Fibroblast of lung (primary cell): Measurements from ENCODE around the gene C1orf198. TPM values are rescaled to one million over a fixed set of nuclear protein-coding genes. Genes with fewer than 3 reads are reported as not detected.

Source experiments
- DNase-seq, 2 donors: peaks; one replicate each; pipeline versions ENCODE4 v3.0.0 to v3.0.0-alpha.2; 2010; ENCODE audit warnings: low read depth in 2 of 2
- H2AFZ ChIP-seq: 2 replicates; pipeline ENCODE4 v1.5.1; 2012; ENCODE audit warnings: low read length, control low read depth, inconsistent platforms
- H3K27ac ChIP-seq: 2 replicates; pipeline ENCODE4 v1.5.1; 2011; ENCODE audit warnings: low read length, control low read depth; ENCODE audit not compliant: insufficient read depth
- H3K27me3 ChIP-seq: 2 replicates; pipeline ENCODE4 v1.5.1; 2011; ENCODE audit warnings: mild to moderate bottlenecking, low read length; ENCODE audit not compliant: control insufficient read depth, insufficient read depth
- H3K36me3 ChIP-seq: 2 replicates; pipeline ENCODE4 v1.5.1; 2011; ENCODE audit warnings: low read length; ENCODE audit not compliant: control insufficient read depth, insufficient read depth
- H3K4me1 ChIP-seq: 2 replicates; pipeline ENCODE4 v1.5.1; 2011; ENCODE audit warnings: low read length; ENCODE audit not compliant: control insufficient read depth, insufficient read depth; ENCODE audit errors: extremely low read depth
- H3K4me2 ChIP-seq: 2 replicates; pipeline ENCODE4 v1.5.1; 2011; ENCODE audit warnings: low read length, control low read depth; ENCODE audit not compliant: insufficient read depth; ENCODE audit errors: extremely low read depth
- H3K4me3 ChIP-seq, 4 experiments: fragments of 200-600 bp in 1 of 4; sonication (generic) in 1 of 4; replicated peaks in 1 of 4; 2 replicates each; pipeline ENCODE4 v1.5.1; 2011 to 2016; ENCODE audit warnings: low read length in 4 of 4, low read depth in 3 of 4, mild to moderate bottlenecking in 3 of 4, control low read depth in 2 of 4, inconsistent platforms in 1 of 4, mixed read lengths in 1 of 4; ENCODE audit not compliant: insufficient read depth in 1 of 4; ENCODE audit errors: control extremely low read depth in 1 of 4
- H3K79me2 ChIP-seq: 2 replicates; pipeline ENCODE4 v1.5.1; 2012; ENCODE audit warnings: mild to moderate bottlenecking, low read length, inconsistent platforms; ENCODE audit not compliant: control insufficient read depth, insufficient read depth
- H3K9ac ChIP-seq: 2 replicates; pipeline ENCODE4 v1.5.1; 2011; ENCODE audit warnings: mild to moderate bottlenecking, low read length, control low read depth; ENCODE audit not compliant: insufficient read depth
- H3K9me3 ChIP-seq: 2 replicates; pipeline ENCODE4 v1.5.1; 2012; ENCODE audit warnings: low read depth, low read length; ENCODE audit not compliant: control insufficient read depth, insufficient read depth
- H4K20me1 ChIP-seq: 2 replicates; pipeline ENCODE4 v1.5.1; 2011; ENCODE audit warnings: low read length; ENCODE audit not compliant: control insufficient read depth, insufficient read depth; ENCODE audit errors: extremely low read depth
- CTCF ChIP-seq, 2 donors: IDR thresholded peaks in 1 of 2; conservative IDR thresholded peaks in 1 of 2; 1 replicate in 1 of 2; 2 replicates in 1 of 2; pipeline ENCODE4 v1.5.1; 2011 to 2012; ENCODE audit warnings: low read length in 2 of 2, control low read depth in 1 of 2, inconsistent platforms in 1 of 2, low read depth in 1 of 2, mild to moderate bottlenecking in 1 of 2
- EZH2 ChIP-seq: IDR thresholded peaks from 2 replicates; pipeline ENCODE4 v1.5.1; 2012; ENCODE audit warnings: low read length, control low read depth, mild to moderate bottlenecking; ENCODE audit errors: missing control alignments
- polyA plus RNA-seq, 2 donors: library from polyadenylated mRNA; depleted of rRNA in 1 of 2; stranded (reverse) in 1 of 2; unstranded in 1 of 2; fragments of >200 nt; gene quantifications; 2 replicates each; pipeline ENCODE4 v1.2.1, GENCODE V29; 2011 to 2012; ENCODE audit warnings: missing spikeins in 1 of 2
- total RNA-seq: library from RNA; depleted of rRNA; stranded (reverse); fragments of >200 nt; gene quantifications from 2 replicates; pipeline ENCODE4 v1.2.1, GENCODE V29; 2014

The C1orf198 gene
- total and polyA plus RNA-seq, 2 donors (not counting 1 experiment from before 2014, with no cell fraction given), result 57.8 to 215 TPM

- no peak for TF ChIP-seq CTCF (conservative IDR thresholded peaks at IDR 0.05 in 1 of 2, IDR thresholded peaks at IDR 0.05 in 1 of 2; ENCODE audit: low read depth in 1 of 2, low read length in 2 of 2)
- TF ChIP-seq EZH2, result no peak
- no peak overlapping the region for H2AFZ ChIP-seq
- no peak for DNase-seq
- no peak overlapping the region for H3K4me3 ChIP-seq
- no peaks in the 10 kb centered on the region for H4K20me1 ChIP-seq
- no peak overlapping the region for H3K9ac ChIP-seq
- H3K4me2 ChIP-seq, result no peak overlapping the region
- no peak overlapping the region for H3K27ac ChIP-seq
- H3K27me3 ChIP-seq, result no peaks in the 10 kb centered on the region
- no peaks in the 10 kb centered on the region for H3K36me3 ChIP-seq
- no peaks in the 10 kb centered on the region for H3K79me2 ChIP-seq
- H3K4me1 ChIP-seq, result no peaks in the 10 kb centered on the region
- no peaks in the 10 kb centered on the region for H3K9me3 ChIP-seq
Observed at GRCh38 chr1:230791986-230792564, 76.2 kb downstream of the C1orf198 start.

GRCh38 chr1:230790026-230790425, 78.3 kb downstream of the C1orf198 start:
- Histone ChIP-seq H3K27ac (no peak overlapping the region), H2AFZ (no peak overlapping the region), H3K4me2 (no peak overlapping the region), H3K9ac (no peak overlapping the region), H4K20me1 (no peaks in the 10 kb centered on the region), H3K4me3 (no peak overlapping the region), H3K27me3 (no peaks in the 10 kb centered on the region), H3K4me1 (no peaks in the 10 kb centered on the region), H3K79me2 (no peaks in the 10 kb centered on the region), H3K9me3 (no peaks in the 10 kb centered on the region), H3K36me3 (no peaks in the 10 kb centered on the region)
- no peak for DNase-seq
- no peak for TF ChIP-seq CTCF (conservative IDR thresholded peaks at IDR 0.05 in 1 of 2, IDR thresholded peaks at IDR 0.05 in 1 of 2; ENCODE audit: low read depth in 1 of 2, low read length in 2 of 2)
- no peak for TF ChIP-seq EZH2

GRCh38 chr1:230788561-230789275, 79.6 kb downstream of the C1orf198 start:
- H3K79me2 ChIP-seq, result no peaks in the 10 kb centered on the region
- H3K4me2 ChIP-seq, result no peak overlapping the region
- no peaks in the 10 kb centered on the region for H4K20me1 ChIP-seq
- H3K27me3 ChIP-seq, result no peaks in the 10 kb centered on the region
- no peaks in the 10 kb centered on the region for H3K9me3 ChIP-seq
- no peak overlapping the region for H3K27ac ChIP-seq
- no peaks in the 10 kb centered on the region for H3K36me3 ChIP-seq
- no peak for DNase-seq
- H3K4me1 ChIP-seq, result no peaks in the 10 kb centered on the region
- no peak overlapping the region for H3K9ac ChIP-seq
- TF ChIP-seq EZH2, result no peak
- TF ChIP-seq CTCF (conservative IDR thresholded peaks at IDR 0.05 in 1 of 2, IDR thresholded peaks at IDR 0.05 in 1 of 2; ENCODE audit: low read depth in 1 of 2, low read length in 2 of 2), result no peak
- H2AFZ ChIP-seq, result no peak overlapping the region
- no peak overlapping the region for H3K4me3 ChIP-seq
